Epithelial cell of esophagus (primary cell): ENCODE results near the gene CIBAR2.

Experiments
- DNase-seq: peaks from one replicate; pipeline ENCODE4 v3.0.0; 2010; ENCODE audit warnings: low read depth
- H3K4me3 ChIP-seq: 2 replicates; pipeline ENCODE4 v1.5.1; 2011; ENCODE audit warnings: mild to moderate bottlenecking, low read length, control low read depth
- CTCF ChIP-seq: IDR thresholded peaks from 2 replicates; pipeline ENCODE4 v1.5.1; 2011; ENCODE audit warnings: low read depth, mild to moderate bottlenecking, low read length, control low read depth, inconsistent platforms; ENCODE audit not compliant: insufficient read depth; ENCODE audit errors: missing control alignments

Gene CIBAR2

GRCh38 chr16:85150331-85150940 is 38.2 kb upstream of the CIBAR2 start:
- no peak for DNase-seq
- TF ChIP-seq CTCF = no peak
- no peak overlapping the region for H3K4me3 ChIP-seq

GRCh38 chr16:85149776-85150175 is 37.5 kb upstream of the CIBAR2 start:
- H3K4me3 ChIP-seq = no peak overlapping the region
- no peak for DNase-seq
- TF ChIP-seq CTCF = no peak

- peak; percentile 53 for DNase-seq
- H3K4me3 ChIP-seq = no peak overlapping the region
- TF ChIP-seq CTCF = no peak
Observed at GRCh38 chr16:85148931-85149330, 36.7 kb upstream of the CIBAR2 start.

GRCh38 chr16:85146922-85147651 is 34.8 kb upstream of the CIBAR2 start:
- no peak for DNase-seq
- no peak overlapping the region for H3K4me3 ChIP-seq
- TF ChIP-seq CTCF = no peak

- no peak for TF ChIP-seq CTCF
- no peak overlapping the region for H3K4me3 ChIP-seq
- DNase-seq = no peak
Observed at GRCh38 chr16:85146532-85146797, 34.2 kb upstream of the CIBAR2 start.

GRCh38 chr16:85145734-85146531 is 33.7 kb upstream of the CIBAR2 start:
- no peak for DNase-seq
- H3K4me3 ChIP-seq = no peak overlapping the region
- no peak for TF ChIP-seq CTCF
